Measurements from ENCODE around the gene TUSC2. TPM values are rescaled to one million over a fixed set of nuclear protein-coding genes. Genes with fewer than 3 reads are reported as not detected.

The TUSC2 gene
- total RNA-seq, 1 experiment from 2014 or later: 29.2 TPM

GRCh38 chr3:50340147-50340447 is 12.1 kb upstream of the TUSC2 start:
- peaks cover 31% of the 10 kb centered on the region for H3K27me3 Mint-ChIP-seq (ENCODE audit: unreplicated experiment)
- H3K36me3 Mint-ChIP-seq (ENCODE audit: insufficient read depth, unreplicated experiment): peaks cover 37% of the 10 kb centered on the region
- H3K9me3 Mint-ChIP-seq (ENCODE audit: low read depth, unreplicated experiment): no peaks in the 10 kb centered on the region
- H3K4me3 Mint-ChIP-seq (ENCODE audit: low read depth, unreplicated experiment): peak overlapping the region; percentile 59
- TF ChIP-seq, protein P1, sequence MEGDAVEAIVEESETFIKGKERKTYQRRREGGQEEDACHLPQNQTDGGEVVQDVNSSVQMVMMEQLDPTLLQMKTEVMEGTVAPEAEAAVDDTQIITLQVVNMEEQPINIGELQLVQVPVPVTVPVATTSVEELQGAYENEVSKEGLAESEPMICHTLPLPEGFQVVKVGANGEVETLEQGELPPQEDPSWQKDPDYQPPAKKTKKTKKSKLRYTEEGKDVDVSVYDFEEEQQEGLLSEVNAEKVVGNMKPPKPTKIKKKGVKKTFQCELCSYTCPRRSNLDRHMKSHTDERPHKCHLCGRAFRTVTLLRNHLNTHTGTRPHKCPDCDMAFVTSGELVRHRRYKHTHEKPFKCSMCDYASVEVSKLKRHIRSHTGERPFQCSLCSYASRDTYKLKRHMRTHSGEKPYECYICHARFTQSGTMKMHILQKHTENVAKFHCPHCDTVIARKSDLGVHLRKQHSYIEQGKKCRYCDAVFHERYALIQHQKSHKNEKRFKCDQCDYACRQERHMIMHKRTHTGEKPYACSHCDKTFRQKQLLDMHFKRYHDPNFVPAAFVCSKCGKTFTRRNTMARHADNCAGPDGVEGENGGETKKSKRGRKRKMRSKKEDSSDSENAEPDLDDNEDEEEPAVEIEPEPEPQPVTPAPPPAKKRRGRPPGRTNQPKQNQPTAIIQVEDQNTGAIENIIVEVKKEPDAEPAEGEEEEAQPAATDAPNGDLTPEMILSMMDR (IDR thresholded peaks at IDR 0.05; ENCODE audit: unreplicated experiment): no peak
- CTCF ChIA-PET: no interaction called here
- DNase-seq: no peak
- intact Hi-C loops (cut with micrococcal nuclease; ENCODE audit: unreplicated experiment): no loop called here
- no peak overlapping the region for H3K27ac Mint-ChIP-seq (ENCODE audit: unreplicated experiment)
- peaks cover 11% of the 10 kb centered on the region for H3K4me1 Mint-ChIP-seq (ENCODE audit: low read depth, unreplicated experiment)
- no TSS peak for BruUV-seq (replicated peaks)

- Mint-ChIP-seq H3K9me3 (ENCODE audit: low read depth, unreplicated experiment) (no peaks in the 10 kb centered on the region), H3K27ac (ENCODE audit: unreplicated experiment) (peak overlapping the region; percentile 17), H3K4me1 (ENCODE audit: low read depth, unreplicated experiment) (peaks cover 11% of the 10 kb centered on the region), H3K36me3 (ENCODE audit: insufficient read depth, unreplicated experiment) (peaks cover 37% of the 10 kb centered on the region), H3K4me3 (ENCODE audit: low read depth, unreplicated experiment) (peak overlapping the region; percentile 59), H3K27me3 (ENCODE audit: unreplicated experiment) (peaks cover 31% of the 10 kb centered on the region)
- CTCF ChIA-PET: interaction anchor here (0.7 kb wide), 1 partner anchor 40 kb away, joined by 7 read pairs; the partner anchor contains the start of genes HYAL3 and NAA80
- intact Hi-C loops (cut with micrococcal nuclease; ENCODE audit: unreplicated experiment): no loop called here
- DNase-seq: no peak
- no TSS peak for BruUV-seq (replicated peaks)
- TF ChIP-seq, protein P1 (IDR thresholded peaks at IDR 0.05; ENCODE audit: unreplicated experiment): no peak
Observed at GRCh38 chr3:50339485-50340146, 11.6 kb upstream of the TUSC2 start.

GRCh38 chr3:50338965-50339364 is 10.9 kb upstream of the TUSC2 start:
- no peaks in the 10 kb centered on the region for H3K9me3 Mint-ChIP-seq (ENCODE audit: low read depth, unreplicated experiment)
- BruUV-seq (replicated peaks): no TSS peak

GRCh38 chr3:50337175-50337861 is 9.3 kb upstream of the TUSC2 start:
- intact Hi-C loops (cut with micrococcal nuclease; ENCODE audit: unreplicated experiment): no loop called here
- Mint-ChIP-seq H3K27ac (ENCODE audit: unreplicated experiment) (peak overlapping the region; percentile 82), H3K4me3 (ENCODE audit: low read depth, unreplicated experiment) (peak overlapping the region; percentile 93), H3K36me3 (ENCODE audit: insufficient read depth, unreplicated experiment) (peaks cover 37% of the 10 kb centered on the region), H3K27me3 (ENCODE audit: unreplicated experiment) (peaks cover 18% of the 10 kb centered on the region), H3K4me1 (ENCODE audit: low read depth, unreplicated experiment) (peaks cover 11% of the 10 kb centered on the region), H3K9me3 (ENCODE audit: low read depth, unreplicated experiment) (no peaks in the 10 kb centered on the region)
- DNase-seq: peak; percentile 98
- CTCF ChIA-PET: interaction anchor here (0.6 to 2.7 kb wide), 14 partner anchors 8 to 110 kb away, joined by 3 to 15 read pairs (median 4); partner anchors contain the start of genes CYB561D2, IFRD2, LSMEM2 and NPRL2
- TF ChIP-seq, protein P1 (IDR thresholded peaks at IDR 0.05; ENCODE audit: unreplicated experiment): no peak
- no TSS peak for BruUV-seq (replicated peaks)

More at GRCh38 chr3:50338965-50339364, 10.9 kb upstream of the TUSC2 start:
- intact Hi-C loops (cut with micrococcal nuclease; ENCODE audit: unreplicated experiment): no loop called here
- H3K4me3 Mint-ChIP-seq (ENCODE audit: low read depth, unreplicated experiment): peak overlapping the region; percentile 93
- TF ChIP-seq, protein P1 (IDR thresholded peaks at IDR 0.05; ENCODE audit: unreplicated experiment): no peak
- no peak for DNase-seq
- H3K27ac Mint-ChIP-seq (ENCODE audit: unreplicated experiment): no peak overlapping the region
- CTCF ChIA-PET: interaction anchor here (0.6 to 2.7 kb wide), 4 partner anchors 12 to 258 kb away, joined by 4 to 15 read pairs (median 6); partner anchors contain the start of genes CYB561D2, HYAL3, NAA80 and NPRL2
- peaks cover 37% of the 10 kb centered on the region for H3K36me3 Mint-ChIP-seq (ENCODE audit: insufficient read depth, unreplicated experiment)
- peaks cover 25% of the 10 kb centered on the region for H3K27me3 Mint-ChIP-seq (ENCODE audit: unreplicated experiment)
- peaks cover 11% of the 10 kb centered on the region for H3K4me1 Mint-ChIP-seq (ENCODE audit: low read depth, unreplicated experiment)

Measured in Calu3 (cell line).